ENCODE measurements around the gene TOP3B.

The TOP3B gene

GRCh38 chr22:22025320-22026156 is 43.0 kb upstream of the TOP3B start:
- no peak for TF ChIP-seq CTCF (IDR thresholded peaks at IDR 0.05; ENCODE audit: low read depth, low read length)
- DNase-seq (ENCODE audit: low read depth, low spot score), result no peak
- H3K4me3 ChIP-seq (ENCODE audit: low read depth, low read length), result no peak overlapping the region
- in situ Hi-C loops (cut with HindIII; ENCODE audit: low sequenced_read_pairs), result no loop called here

GRCh38 chr22:22024440-22024839 is 41.9 kb upstream of the TOP3B start:
- in situ Hi-C loops (cut with HindIII; ENCODE audit: low sequenced_read_pairs), result no loop called here
- no peak overlapping the region for H3K4me3 ChIP-seq (ENCODE audit: low read depth, low read length)
- no peak for DNase-seq (ENCODE audit: low read depth, low spot score)
- TF ChIP-seq CTCF (IDR thresholded peaks at IDR 0.05; ENCODE audit: low read depth, low read length), result no peak

- in situ Hi-C loops (cut with HindIII; ENCODE audit: low sequenced_read_pairs), result no loop called here
- DNase-seq (ENCODE audit: low read depth, low spot score), result no peak
- no peak overlapping the region for H3K4me3 ChIP-seq (ENCODE audit: low read depth, low read length)
- no peak for TF ChIP-seq CTCF (IDR thresholded peaks at IDR 0.05; ENCODE audit: low read depth, low read length)
Observed at GRCh38 chr22:22023581-22024137, 41.1 kb upstream of the TOP3B start.

- TF ChIP-seq CTCF (IDR thresholded peaks at IDR 0.05; ENCODE audit: low read depth, low read length), result no peak
- DNase-seq (ENCODE audit: low read depth, low spot score), result no peak
- in situ Hi-C loops (cut with HindIII; ENCODE audit: low sequenced_read_pairs), result no loop called here
- no peak overlapping the region for H3K4me3 ChIP-seq (ENCODE audit: low read depth, low read length)
Observed at GRCh38 chr22:22022947-22023534, 40.5 kb upstream of the TOP3B start.

GRCh38 chr22:22022255-22022840 is 39.8 kb upstream of the TOP3B start:
- no peak for TF ChIP-seq CTCF (IDR thresholded peaks at IDR 0.05; ENCODE audit: low read depth, low read length)
- H3K4me3 ChIP-seq (ENCODE audit: low read depth, low read length), result no peak overlapping the region
- in situ Hi-C loops (cut with HindIII; ENCODE audit: low sequenced_read_pairs), result no loop called here
- DNase-seq (ENCODE audit: low read depth, low spot score), result no peak

- in situ Hi-C loops (cut with HindIII; ENCODE audit: low sequenced_read_pairs), result no loop called here
- no peak for DNase-seq (ENCODE audit: low read depth, low spot score)
- H3K4me3 ChIP-seq (ENCODE audit: low read depth, low read length), result no peak overlapping the region
- TF ChIP-seq CTCF (IDR thresholded peaks at IDR 0.05; ENCODE audit: low read depth, low read length), result no peak
Observed at GRCh38 chr22:22021162-22021750, 38.7 kb upstream of the TOP3B start.
